GM12891 (cell line): ENCODE results near the gene NHSL1.

ENCODE experiments used
- PAX5 ChIP-seq: IDR thresholded peaks from 2 replicates; pipeline ENCODE4 v1.6.1; 2011; ENCODE audit warnings: low read length, moderate library complexity, mild to moderate bottlenecking; ENCODE audit not compliant: insufficient read depth, severe bottlenecking
- POLR2A ChIP-seq: IDR thresholded peaks from 2 replicates; pipeline ENCODE4 v1.6.1; 2011; ENCODE audit warnings: low read depth, low read length, control low read depth
- POLR2AphosphoS5 ChIP-seq: IDR thresholded peaks from 2 replicates; pipeline ENCODE4 v1.6.1; 2011; ENCODE audit warnings: low read depth, low read length, control low read depth
- POU2F2 ChIP-seq: IDR thresholded peaks from 2 replicates; pipeline ENCODE4 v1.6.1; 2011; ENCODE audit warnings: low read depth, mild to moderate bottlenecking, control low read depth, low read length, moderate library complexity
- SPI1 ChIP-seq: IDR thresholded peaks from 2 replicates; pipeline ENCODE4 v1.6.1; 2011; ENCODE audit warnings: low read depth, low read length, control low read depth
- TAF1 ChIP-seq: IDR thresholded peaks from 2 replicates; pipeline ENCODE4 v1.6.1; 2011; ENCODE audit warnings: low read depth, low read length, control low read depth

GRCh38 chr6:138512609-138513008 is 13.3 kb upstream of the NHSL1 start:
- TF ChIP-seq POLR2A (no peak), TAF1 (no peak), POLR2AphosphoS5 (no peak), SPI1 (no peak), PAX5 (no peak), POU2F2 (no peak)
